Measurements from ENCODE around the gene NCK2.

DNA sequence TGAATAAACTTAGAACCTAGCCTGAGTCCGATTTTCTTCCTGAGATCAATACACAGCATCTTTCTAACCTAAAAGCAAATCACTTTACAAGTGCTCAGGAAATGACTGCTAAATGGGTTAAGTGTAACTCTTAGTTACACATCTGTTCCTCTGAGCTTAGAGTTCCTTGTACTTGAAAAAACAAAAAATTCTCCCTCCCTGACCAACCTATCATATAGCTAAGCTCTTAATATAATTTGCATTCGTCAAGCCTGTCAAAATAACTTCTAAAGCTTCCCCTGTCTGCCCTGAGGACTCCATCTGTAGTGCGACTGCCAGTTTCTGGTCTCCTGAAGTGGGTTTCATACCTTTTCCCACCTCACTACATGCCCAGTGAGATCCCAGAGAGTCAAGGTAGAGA lies 190.4 kb downstream of the NCK2 start:
- TF ChIP-seq, protein P1, sequence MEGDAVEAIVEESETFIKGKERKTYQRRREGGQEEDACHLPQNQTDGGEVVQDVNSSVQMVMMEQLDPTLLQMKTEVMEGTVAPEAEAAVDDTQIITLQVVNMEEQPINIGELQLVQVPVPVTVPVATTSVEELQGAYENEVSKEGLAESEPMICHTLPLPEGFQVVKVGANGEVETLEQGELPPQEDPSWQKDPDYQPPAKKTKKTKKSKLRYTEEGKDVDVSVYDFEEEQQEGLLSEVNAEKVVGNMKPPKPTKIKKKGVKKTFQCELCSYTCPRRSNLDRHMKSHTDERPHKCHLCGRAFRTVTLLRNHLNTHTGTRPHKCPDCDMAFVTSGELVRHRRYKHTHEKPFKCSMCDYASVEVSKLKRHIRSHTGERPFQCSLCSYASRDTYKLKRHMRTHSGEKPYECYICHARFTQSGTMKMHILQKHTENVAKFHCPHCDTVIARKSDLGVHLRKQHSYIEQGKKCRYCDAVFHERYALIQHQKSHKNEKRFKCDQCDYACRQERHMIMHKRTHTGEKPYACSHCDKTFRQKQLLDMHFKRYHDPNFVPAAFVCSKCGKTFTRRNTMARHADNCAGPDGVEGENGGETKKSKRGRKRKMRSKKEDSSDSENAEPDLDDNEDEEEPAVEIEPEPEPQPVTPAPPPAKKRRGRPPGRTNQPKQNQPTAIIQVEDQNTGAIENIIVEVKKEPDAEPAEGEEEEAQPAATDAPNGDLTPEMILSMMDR (IDR thresholded peaks at IDR 0.05) = no peak
- TF ChIP-seq POLR2A (IDR thresholded peaks at IDR 0.05) = no peak

Data from body of pancreas (tissue), 4 donors.